Left ventricle myocardium superior (tissue), 1 donor: ENCODE results near the gene UBE2D1. TPM values are rescaled to one million over a fixed set of nuclear protein-coding genes. Genes with fewer than 3 reads are reported as not detected.

ENCODE experiments used
- ATAC-seq: fragments of 200-7000 bp; cut with Tn5 transposase; one replicate; pipeline ENCODE4 v1.9.1; 2020; ENCODE audit warnings: mild to moderate bottlenecking, moderate library complexity
- DNase-seq: peaks from one replicate; pipeline ENCODE4 v3.0.0-alpha.2; 2020
- intact Hi-C: fragments of 100-400 bp; cut with micrococcal nuclease; formaldehyde crosslinking; loops from one replicate; pipeline ENCODE4 v1.11.0; 2022
- long read RNA-seq: library from polyadenylated mRNA; unstranded; transcript quantifications from one replicate; pipeline ENCODE4 v2.0.0, GENCODE V29; 2021
- total RNA-seq: library from RNA; stranded (reverse); fragmentation: NEBNext Ultra II Directional; extraction: Animal tissue kit (Norgen Biotek cat#: 25700); gene quantifications from one replicate; pipeline ENCODE4 v1.2.1, GENCODE V29; 2021
- donor health status: DM: no; HTN: yes; CAD: no; lungs with severe emphysema.

The UBE2D1 gene
- 68.2 TPM for total RNA-seq
- long read RNA-seq, transcript UBE2D1-201 (7 exons, 2,659 nt) = major isoform, 123 of 142 reads
- long read RNA-seq, transcript UBE2D1-204 (6 exons, 2,621 nt) = minor isoform, 12 of 142 reads
- long read RNA-seq, partial matches to known transcripts = 2 of 142 reads
- long read RNA-seq, other reads (novel, unspliced or antisense) = 4 of 142 reads

GRCh38 chr10:58334817-58335305 lies at the start of gene UBE2D1:
Gene UBE2D1 (plus strand): TSS chr10:58335006. CDS start chr10:58335202, 196 bp downstream.
- ATAC-seq (peak; percentile 97), DNase-seq (peak; percentile 96)
- intact Hi-C loops = loop anchor here (10.0 kb wide), 1 partner anchor 50 kb away; the partner anchor contains the start of gene TFAM

- DNase-seq (no peak), ATAC-seq (peak; percentile 60)
- intact Hi-C loops = loop anchor here (2.0 kb wide), 1 partner anchor 113 kb away; no protein-coding TSS in a partner anchor
These were observed 43.1 kb upstream of the UBE2D1 start for GRCh38 chr10:58291538-58292174.

GRCh38 chr10:58293989-58294388 lies 40.8 kb upstream of the UBE2D1 start:
- intact Hi-C loops = no loop called here
- DNase-seq = no peak
- no peak for ATAC-seq

GRCh38 chr10:58299580-58299979 lies 35.2 kb upstream of the UBE2D1 start:
- peak; percentile 74 for ATAC-seq
- peak; percentile 37 for DNase-seq
- intact Hi-C loops = no loop called here

- ATAC-seq (no peak), DNase-seq (no peak)
- intact Hi-C loops = no loop called here
These were observed 34.1 kb upstream of the UBE2D1 start for GRCh38 chr10:58300676-58301075.

GRCh38 chr10:58302254-58302653 lies 32.6 kb upstream of the UBE2D1 start:
- intact Hi-C loops = no loop called here
- ATAC-seq (no peak), DNase-seq (no peak)

- DNase-seq (no peak), ATAC-seq (no peak)
- intact Hi-C loops = no loop called here
These were observed 30.6 kb upstream of the UBE2D1 start for GRCh38 chr10:58304099-58304633.

- intact Hi-C loops = no loop called here
- ATAC-seq = no peak
- DNase-seq = no peak
These were observed 29.0 kb upstream of the UBE2D1 start for GRCh38 chr10:58305821-58306220.

GRCh38 chr10:58307676-58308075 lies 27.1 kb upstream of the UBE2D1 start:
- DNase-seq = no peak
- intact Hi-C loops = no loop called here
- ATAC-seq = no peak

- DNase-seq (no peak), ATAC-seq (no peak)
- intact Hi-C loops = no loop called here
These were observed 23.8 kb upstream of the UBE2D1 start for GRCh38 chr10:58311026-58311425.

- intact Hi-C loops = no loop called here
- DNase-seq = no peak
- no peak for ATAC-seq
These were observed 17.9 kb upstream of the UBE2D1 start for GRCh38 chr10:58316874-58317273.

GRCh38 chr10:58318346-58318745 lies 16.5 kb upstream of the UBE2D1 start:
- intact Hi-C loops = no loop called here
- ATAC-seq (no peak), DNase-seq (no peak)

GRCh38 chr10:58319599-58319998 lies 15.2 kb upstream of the UBE2D1 start:
- ATAC-seq (peak; percentile 47), DNase-seq (no peak)
- intact Hi-C loops = no loop called here

- no peak for ATAC-seq
- DNase-seq = no peak
- intact Hi-C loops = no loop called here
These were observed 14.3 kb upstream of the UBE2D1 start for GRCh38 chr10:58320351-58321049.

- intact Hi-C loops = no loop called here
These were observed 12.6 kb upstream of the UBE2D1 start for GRCh38 chr10:58322072-58322834.

GRCh38 chr10:58322835-58323209 lies 12.0 kb upstream of the UBE2D1 start:
- intact Hi-C loops = no loop called here
- no peak for DNase-seq
- no peak for ATAC-seq

More at GRCh38 chr10:58322072-58322834, 12.6 kb upstream of the UBE2D1 start:
- ATAC-seq (peak; percentile 33), DNase-seq (no peak)

GRCh38 chr10:58326967-58327381 lies 7.8 kb upstream of the UBE2D1 start:
- intact Hi-C loops = no loop called here
- ATAC-seq = peak; percentile 94
- peak; percentile 71 for DNase-seq

- ATAC-seq = no peak
- intact Hi-C loops = no loop called here
These were observed 6.6 kb upstream of the UBE2D1 start for GRCh38 chr10:58328233-58328632.

GRCh38 chr10:58330431-58330830 lies 4.4 kb upstream of the UBE2D1 start:
- ATAC-seq (no peak), DNase-seq (no peak)
- intact Hi-C loops = loop anchor here (10.0 kb wide), 1 partner anchor 54 kb away; the partner anchor contains the start of gene TFAM

More at GRCh38 chr10:58328233-58328632, 6.6 kb upstream of the UBE2D1 start:
- DNase-seq = no peak
